CD4-positive, alpha-beta T cell treated with Interleukin-1 beta for 1 hour (primary cell): ENCODE measurements around the gene CACNA1D.

ENCODE experiments used
- DNase-seq, 2 donors: peaks; one replicate each; pipeline ENCODE4 v3.0.0-alpha.2; 2020 to 2022

The CACNA1D gene

GRCh38 chr3:53581671-53582070 is 87.3 kb downstream of the CACNA1D start:
- no peak for DNase-seq

- DNase-seq, result no peak
Measured at GRCh38 chr3:53583161-53583690, 88.8 kb downstream of the CACNA1D start.

GRCh38 chr3:53585049-53585448 is 90.6 kb downstream of the CACNA1D start:
- DNase-seq, result no peak

GRCh38 chr3:53585627-53586026 is 91.2 kb downstream of the CACNA1D start:
- DNase-seq, result no peak

GRCh38 chr3:53588122-53588521 is 93.7 kb downstream of the CACNA1D start:
- DNase-seq, result no peak

GRCh38 chr3:53589201-53589600 is 94.8 kb downstream of the CACNA1D start:
- no peak for DNase-seq

GRCh38 chr3:53589806-53590205 is 95.4 kb downstream of the CACNA1D start:
- DNase-seq, result no peak

- no peak for DNase-seq
Measured at GRCh38 chr3:53590606-53591005, 96.2 kb downstream of the CACNA1D start.

GRCh38 chr3:53591646-53592045 is 97.2 kb downstream of the CACNA1D start:
- DNase-seq, result no peak

GRCh38 chr3:53592862-53593261 is 98.5 kb downstream of the CACNA1D start:
- no peak for DNase-seq

GRCh38 chr3:53593611-53594010 is 99.2 kb downstream of the CACNA1D start:
- no peak for DNase-seq

GRCh38 chr3:53594276-53594675 is 99.9 kb downstream of the CACNA1D start:
- DNase-seq, result no peak

- no peak for DNase-seq
Measured at GRCh38 chr3:53595660-53596059, 101.2 kb downstream of the CACNA1D start.

- no peak for DNase-seq
Measured at GRCh38 chr3:53597136-53597915, 102.9 kb downstream of the CACNA1D start.

GRCh38 chr3:53599771-53600170 is 105.4 kb downstream of the CACNA1D start:
- DNase-seq, result no peak

GRCh38 chr3:53602866-53603265 is 108.5 kb downstream of the CACNA1D start:
- no peak for DNase-seq

- DNase-seq, result no peak
Measured at GRCh38 chr3:53604232-53604631, 109.8 kb downstream of the CACNA1D start.

- DNase-seq, result no peak
Measured at GRCh38 chr3:53606793-53607192, 112.4 kb downstream of the CACNA1D start.

GRCh38 chr3:53612508-53612907 is 118.1 kb downstream of the CACNA1D start:
- no peak for DNase-seq

GRCh38 chr3:53613125-53613524 is 118.7 kb downstream of the CACNA1D start:
- no peak for DNase-seq

- DNase-seq, result no peak
Measured at GRCh38 chr3:53614307-53614706, 119.9 kb downstream of the CACNA1D start.

- no peak for DNase-seq
Measured at GRCh38 chr3:53616321-53616720, 121.9 kb downstream of the CACNA1D start.

- DNase-seq, result no peak
Measured at GRCh38 chr3:53616971-53617892, 122.8 kb downstream of the CACNA1D start.
